ENCODE measurements around the gene CACNA2D3.

Gene CACNA2D3

DNA sequence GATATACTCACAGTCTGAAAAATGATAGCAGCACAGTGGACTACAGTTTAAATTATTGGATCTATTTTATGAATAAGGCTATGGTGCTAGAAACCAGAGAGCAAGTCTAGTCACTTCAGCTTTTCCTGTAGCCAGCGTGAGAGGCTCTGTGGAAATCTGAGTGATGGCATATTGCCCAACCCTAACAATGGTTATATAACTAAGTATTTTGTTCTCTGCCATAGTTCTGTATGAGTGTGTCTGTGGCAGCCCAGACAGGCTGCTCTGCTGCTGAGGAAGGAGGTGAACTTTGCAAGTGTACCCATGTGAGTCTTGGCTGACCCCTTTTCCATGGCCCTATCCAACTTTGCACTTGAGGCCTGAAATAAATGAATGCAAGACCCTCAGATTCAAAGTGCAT is 699.9 kb downstream of the CACNA2D3 start:
- TF ChIP-seq, protein P1, sequence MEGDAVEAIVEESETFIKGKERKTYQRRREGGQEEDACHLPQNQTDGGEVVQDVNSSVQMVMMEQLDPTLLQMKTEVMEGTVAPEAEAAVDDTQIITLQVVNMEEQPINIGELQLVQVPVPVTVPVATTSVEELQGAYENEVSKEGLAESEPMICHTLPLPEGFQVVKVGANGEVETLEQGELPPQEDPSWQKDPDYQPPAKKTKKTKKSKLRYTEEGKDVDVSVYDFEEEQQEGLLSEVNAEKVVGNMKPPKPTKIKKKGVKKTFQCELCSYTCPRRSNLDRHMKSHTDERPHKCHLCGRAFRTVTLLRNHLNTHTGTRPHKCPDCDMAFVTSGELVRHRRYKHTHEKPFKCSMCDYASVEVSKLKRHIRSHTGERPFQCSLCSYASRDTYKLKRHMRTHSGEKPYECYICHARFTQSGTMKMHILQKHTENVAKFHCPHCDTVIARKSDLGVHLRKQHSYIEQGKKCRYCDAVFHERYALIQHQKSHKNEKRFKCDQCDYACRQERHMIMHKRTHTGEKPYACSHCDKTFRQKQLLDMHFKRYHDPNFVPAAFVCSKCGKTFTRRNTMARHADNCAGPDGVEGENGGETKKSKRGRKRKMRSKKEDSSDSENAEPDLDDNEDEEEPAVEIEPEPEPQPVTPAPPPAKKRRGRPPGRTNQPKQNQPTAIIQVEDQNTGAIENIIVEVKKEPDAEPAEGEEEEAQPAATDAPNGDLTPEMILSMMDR (IDR thresholded peaks at IDR 0.05; ENCODE audit: extremely low read depth, missing control alignments): no peak
- no peak for DNase-seq (ENCODE audit: low spot score)

DNA sequence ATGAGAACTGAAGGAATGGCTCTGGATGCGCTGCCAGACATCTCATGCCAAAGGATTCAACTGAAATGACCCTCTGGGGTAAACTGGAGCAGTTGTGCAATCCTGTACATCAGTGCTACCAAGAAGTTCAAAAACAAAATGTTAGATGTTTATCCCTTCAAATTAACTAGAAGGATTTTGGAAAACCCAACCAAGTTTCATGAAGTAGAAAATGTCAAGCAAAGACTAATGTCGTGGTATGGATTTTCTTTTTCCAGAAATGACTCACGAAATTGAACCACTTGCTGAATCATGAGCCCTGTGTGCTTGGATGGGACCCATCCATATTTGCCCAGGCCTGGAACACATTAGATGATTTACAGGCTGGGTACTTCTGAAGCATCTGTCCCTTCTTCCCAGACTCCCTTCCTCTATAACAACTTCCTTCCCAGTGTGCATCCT is 703.9 kb downstream of the CACNA2D3 start:
- TF ChIP-seq, protein P1 (IDR thresholded peaks at IDR 0.05; ENCODE audit: extremely low read depth, missing control alignments): no peak
- no peak for DNase-seq (ENCODE audit: low spot score)

DNA sequence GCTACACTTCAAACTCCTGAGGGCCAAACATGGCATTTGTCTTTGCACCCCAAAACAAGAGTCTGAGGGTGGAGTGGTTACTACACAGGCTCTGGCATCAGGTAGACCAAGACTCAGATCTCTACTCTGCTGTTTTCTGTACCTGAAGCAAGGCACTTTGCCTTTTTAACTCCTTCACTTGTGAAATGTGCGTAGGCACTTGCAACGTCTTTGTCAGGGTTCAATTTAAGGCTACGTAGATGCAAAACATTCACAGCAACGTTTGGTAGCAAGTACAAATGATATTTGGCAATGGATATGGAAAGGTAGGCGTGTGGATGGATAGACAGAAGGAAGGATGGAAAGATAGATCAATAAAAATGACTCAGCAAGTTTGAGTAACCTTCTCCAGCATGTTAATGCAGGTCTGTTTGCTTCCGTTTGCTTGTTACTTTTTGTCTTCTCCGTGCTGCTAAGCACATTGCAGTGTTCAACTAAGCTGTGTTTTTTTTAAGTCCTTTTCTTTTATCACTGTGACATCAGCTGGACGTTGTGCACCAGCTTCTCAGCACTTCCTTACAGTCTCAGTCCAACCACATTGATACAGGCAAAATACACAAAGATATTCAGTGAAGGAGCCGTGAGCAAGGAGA is 704.8 kb downstream of the CACNA2D3 start:
- TF ChIP-seq, protein P1 (IDR thresholded peaks at IDR 0.05; ENCODE audit: extremely low read depth, missing control alignments): no peak
- DNase-seq (ENCODE audit: low spot score): no peak

DNA sequence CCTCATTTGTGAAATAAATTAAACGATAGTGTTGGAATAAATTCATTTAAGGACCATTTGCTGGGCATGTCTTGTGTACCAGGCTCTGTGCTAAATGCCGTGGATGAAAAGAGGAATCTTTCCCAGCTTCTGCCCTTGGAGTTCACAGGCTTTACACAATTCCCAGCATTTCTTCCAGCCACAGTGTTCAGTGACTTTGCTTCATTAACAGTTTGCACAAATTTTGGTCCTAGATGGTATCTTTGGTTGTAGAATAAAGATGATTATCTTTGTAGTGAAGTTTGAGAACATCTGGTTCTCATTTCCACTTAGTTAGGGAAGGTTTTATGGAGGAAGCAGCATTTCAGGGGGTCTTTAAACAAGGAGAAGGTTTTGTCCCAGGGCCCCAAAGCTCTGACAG is 705.4 kb downstream of the CACNA2D3 start:
- no peak for DNase-seq (ENCODE audit: low spot score)
- TF ChIP-seq, protein P1 (IDR thresholded peaks at IDR 0.05; ENCODE audit: extremely low read depth, missing control alignments): no peak

DNA sequence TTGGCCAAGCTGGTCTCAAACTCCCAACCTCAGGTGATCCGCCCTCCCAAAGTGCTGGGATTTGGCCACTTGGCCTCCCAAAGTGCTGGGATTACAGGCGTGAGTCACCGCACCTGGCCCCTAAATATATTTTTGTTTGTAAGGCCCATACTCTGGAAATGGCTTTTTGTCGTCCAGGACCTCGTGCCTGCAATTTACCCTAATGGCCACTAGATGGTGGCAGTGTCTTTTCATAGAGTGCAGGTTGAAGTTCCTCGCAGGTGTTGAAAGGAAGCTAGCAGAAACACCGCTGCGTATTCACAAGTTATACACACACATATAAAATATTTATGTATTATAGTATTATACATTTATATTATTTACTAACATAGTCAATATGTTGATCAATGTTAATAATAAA is 708.3 kb downstream of the CACNA2D3 start:
- TF ChIP-seq, protein P1 (IDR thresholded peaks at IDR 0.05; ENCODE audit: extremely low read depth, missing control alignments): peak; percentile 71
- DNase-seq (ENCODE audit: low spot score): peak; percentile 27

DNA sequence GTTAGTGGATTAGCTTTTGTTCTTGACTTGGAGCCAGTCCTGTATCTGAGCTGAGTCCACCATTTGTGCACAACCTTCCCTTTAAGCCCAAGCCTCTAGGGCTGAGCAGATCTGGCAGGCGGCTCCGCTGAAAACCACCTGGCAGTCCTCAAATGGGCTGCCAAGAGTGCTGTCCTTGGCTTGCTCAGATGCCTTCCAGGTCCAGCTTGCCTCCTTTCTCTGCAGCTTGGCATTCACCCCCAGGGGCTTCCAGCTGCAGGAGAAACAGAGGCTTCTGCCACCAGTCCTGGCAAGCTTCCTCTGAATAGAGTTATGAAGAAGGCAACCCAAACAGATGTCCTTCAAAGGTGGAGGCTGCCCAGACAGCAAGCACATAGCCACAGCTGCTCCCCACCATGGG is 708.8 kb downstream of the CACNA2D3 start:
- DNase-seq (ENCODE audit: low spot score): no peak
- TF ChIP-seq, protein P1 (IDR thresholded peaks at IDR 0.05; ENCODE audit: extremely low read depth, missing control alignments): no peak

DNA sequence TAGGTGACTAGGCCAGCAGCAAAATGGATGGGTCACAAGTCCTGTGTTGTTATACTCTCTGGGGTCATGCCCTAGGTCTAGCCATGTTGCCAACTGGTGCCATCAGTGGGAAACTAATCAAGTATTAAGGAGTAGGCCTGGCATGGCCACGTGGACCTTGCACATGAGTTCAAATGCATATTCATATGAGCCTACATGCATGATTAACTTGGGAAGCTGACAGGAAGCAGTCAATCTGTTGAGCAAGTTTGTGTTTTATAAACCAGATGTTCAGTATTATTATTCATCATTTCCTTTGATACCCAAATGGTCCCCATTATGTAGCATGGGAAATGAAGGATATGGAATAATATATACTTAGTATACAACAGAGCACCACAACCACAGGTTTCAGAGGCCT is 710.5 kb downstream of the CACNA2D3 start:
- TF ChIP-seq, protein P1 (IDR thresholded peaks at IDR 0.05; ENCODE audit: extremely low read depth, missing control alignments): no peak
- no peak for DNase-seq (ENCODE audit: low spot score)
